ENCODE results near the gene NEURL2. TPM values are rescaled to one million over a fixed set of nuclear protein-coding genes. Genes with fewer than 3 reads are reported as not detected.

The NEURL2 gene
- total RNA-seq, 4 donors from 2014 or later, result 6.5 to 12.9 (median 9.5) TPM

DNA sequence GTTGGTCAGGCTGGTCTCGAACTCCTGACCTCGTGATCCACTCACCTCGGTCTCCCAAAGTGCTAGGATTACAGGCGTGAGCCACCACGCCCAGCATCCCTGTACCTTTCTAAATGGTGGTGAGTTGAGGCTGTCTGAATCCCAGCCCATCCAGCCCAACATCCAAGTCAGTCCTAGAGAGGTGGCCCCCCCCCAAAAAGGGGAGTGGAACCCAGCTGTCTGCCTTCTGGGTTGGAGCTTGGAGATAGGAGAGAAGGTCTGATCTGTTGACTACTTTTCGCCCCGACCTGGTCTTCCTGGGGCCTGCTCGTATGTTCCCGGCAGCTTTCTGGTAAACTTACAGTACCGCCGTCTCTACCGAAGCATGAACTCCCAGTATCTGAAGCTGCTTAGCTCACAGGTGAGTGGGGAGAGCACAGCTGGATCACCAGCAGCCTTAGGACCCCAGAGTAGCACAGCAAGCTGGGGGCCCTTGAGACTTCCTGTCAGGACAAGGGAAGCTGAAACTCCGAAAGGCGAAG is 5.7 kb upstream of the NEURL2 start:
- no peak overlapping the region for H3K4me3 ChIP-seq (ENCODE audit: low read depth, poor library complexity, severe bottlenecking)
- 90 to 95% methylated on average over 14 of the region's 14 CpGs for WGBS, 2 donors
- DNase-seq (ENCODE audit: low spot score in 2 of 2), result no peak
- intact Hi-C loops (cut with DNase I; ENCODE audit: low total_unique reads), result no loop called here
- TF ChIP-seq, protein P1, sequence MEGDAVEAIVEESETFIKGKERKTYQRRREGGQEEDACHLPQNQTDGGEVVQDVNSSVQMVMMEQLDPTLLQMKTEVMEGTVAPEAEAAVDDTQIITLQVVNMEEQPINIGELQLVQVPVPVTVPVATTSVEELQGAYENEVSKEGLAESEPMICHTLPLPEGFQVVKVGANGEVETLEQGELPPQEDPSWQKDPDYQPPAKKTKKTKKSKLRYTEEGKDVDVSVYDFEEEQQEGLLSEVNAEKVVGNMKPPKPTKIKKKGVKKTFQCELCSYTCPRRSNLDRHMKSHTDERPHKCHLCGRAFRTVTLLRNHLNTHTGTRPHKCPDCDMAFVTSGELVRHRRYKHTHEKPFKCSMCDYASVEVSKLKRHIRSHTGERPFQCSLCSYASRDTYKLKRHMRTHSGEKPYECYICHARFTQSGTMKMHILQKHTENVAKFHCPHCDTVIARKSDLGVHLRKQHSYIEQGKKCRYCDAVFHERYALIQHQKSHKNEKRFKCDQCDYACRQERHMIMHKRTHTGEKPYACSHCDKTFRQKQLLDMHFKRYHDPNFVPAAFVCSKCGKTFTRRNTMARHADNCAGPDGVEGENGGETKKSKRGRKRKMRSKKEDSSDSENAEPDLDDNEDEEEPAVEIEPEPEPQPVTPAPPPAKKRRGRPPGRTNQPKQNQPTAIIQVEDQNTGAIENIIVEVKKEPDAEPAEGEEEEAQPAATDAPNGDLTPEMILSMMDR (IDR thresholded peaks at IDR 0.05), result no peak
- no peak for TF ChIP-seq POLR2A (IDR thresholded peaks at IDR 0.05)

DNA sequence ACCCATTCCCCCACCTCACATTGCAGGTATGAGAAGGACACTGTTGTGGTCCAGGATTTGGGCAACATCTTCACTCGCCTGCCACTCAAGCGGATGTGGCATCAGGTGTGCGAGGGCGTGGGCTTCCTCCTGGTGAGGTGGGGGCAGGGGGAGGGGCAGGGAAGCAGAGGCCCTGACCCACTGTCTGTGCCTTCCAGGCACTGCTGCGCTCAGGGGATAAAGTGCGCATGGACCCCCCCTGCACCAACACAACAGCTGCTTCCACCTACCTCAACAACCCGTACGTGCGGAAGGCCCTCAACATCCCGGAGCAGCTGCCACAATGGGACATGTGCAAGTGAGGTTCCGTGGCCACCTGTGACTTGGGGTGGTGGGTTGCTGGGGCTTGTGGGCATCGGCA is 3.8 kb upstream of the NEURL2 start:
- no peak for TF ChIP-seq POLR2A (IDR thresholded peaks at IDR 0.05)
- TF ChIP-seq, protein P1 (IDR thresholded peaks at IDR 0.05), result no peak
- intact Hi-C loops (cut with DNase I; ENCODE audit: low total_unique reads), result no loop called here

DNA sequence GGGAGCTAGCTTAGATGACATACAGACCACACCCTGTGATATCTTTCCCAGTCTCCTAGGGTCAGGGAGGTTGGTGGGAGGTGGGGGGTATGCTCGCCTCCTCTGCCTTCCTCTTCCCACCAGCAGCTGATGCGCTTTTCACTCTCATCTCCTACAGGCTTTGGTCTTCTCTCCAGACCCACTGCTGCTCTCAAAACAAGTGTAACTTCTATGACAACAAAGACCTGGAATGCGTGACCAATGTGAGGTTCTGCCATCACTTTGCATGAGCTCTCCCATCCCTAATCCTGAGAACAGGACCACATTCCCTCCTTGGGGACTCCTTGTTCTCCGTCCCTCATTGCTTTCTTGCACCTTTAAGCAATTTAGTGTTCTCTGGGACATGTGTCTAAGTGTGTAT is 2.8 kb upstream of the NEURL2 start:
- intact Hi-C loops (cut with DNase I; ENCODE audit: low total_unique reads), result no loop called here
- no peak overlapping the region for H3K4me3 ChIP-seq (ENCODE audit: low read depth, poor library complexity, severe bottlenecking)
- TF ChIP-seq, protein P1 (IDR thresholded peaks at IDR 0.05), result no peak
- TF ChIP-seq POLR2A (IDR thresholded peaks at IDR 0.05), result no peak
- WGBS, 2 donors, result 88 to 90% methylated on average over 4 of the region's 4 CpGs
- DNase-seq (ENCODE audit: low spot score in 2 of 2), result no peak

More for the DNA sequence above, 3.8 kb upstream of the NEURL2 start:
- WGBS, 2 donors, result 80 to 86% methylated on average over 12 of the region's 12 CpGs
- no peak overlapping the region for H3K4me3 ChIP-seq (ENCODE audit: low read depth, poor library complexity, severe bottlenecking)
- DNase-seq (ENCODE audit: low spot score in 2 of 2), result no peak

DNA sequence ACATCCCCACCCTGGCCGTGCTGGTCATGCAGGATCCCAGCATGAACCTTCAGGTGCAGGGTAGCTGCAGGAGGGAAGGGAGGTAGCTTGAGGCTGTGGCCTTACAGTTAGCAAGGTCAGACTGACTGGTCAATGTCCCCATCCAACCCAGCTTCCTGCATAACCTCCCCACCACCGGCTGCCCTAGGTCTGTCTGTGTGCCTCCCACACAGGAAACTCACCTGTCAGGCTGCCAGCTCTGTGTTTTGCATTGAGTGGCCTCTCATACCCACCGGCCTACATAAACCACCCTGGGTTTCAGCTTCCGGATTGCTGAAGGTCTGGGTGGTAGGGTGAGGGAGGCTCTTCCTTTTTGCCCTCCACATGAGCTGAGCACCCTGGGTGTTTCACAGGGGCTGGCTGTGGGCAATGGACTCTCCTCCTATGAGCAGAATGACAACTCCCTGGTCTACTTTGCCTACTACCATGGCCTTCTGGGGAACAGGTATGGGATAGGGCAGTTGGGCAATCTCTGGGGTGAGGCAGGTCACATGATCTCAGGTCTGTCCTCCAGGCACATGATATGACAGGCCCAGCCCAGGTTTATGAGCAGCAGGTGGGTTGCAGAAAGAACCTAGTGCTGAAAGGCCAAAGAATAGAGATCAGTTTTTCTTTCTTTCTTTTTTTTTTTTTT is 2.0 kb upstream of the NEURL2 start:
- H3K4me3 ChIP-seq (ENCODE audit: low read depth, poor library complexity, severe bottlenecking), result no peak overlapping the region
- intact Hi-C loops (cut with DNase I; ENCODE audit: low total_unique reads), result no loop called here
- no peak for TF ChIP-seq POLR2A (IDR thresholded peaks at IDR 0.05)
- TF ChIP-seq, protein P1 (IDR thresholded peaks at IDR 0.05), result no peak
- whole genome bisulfite sequencing, 2 donors, result 71 to 74% methylated on average over 4 of the region's 4 CpGs
- DNase-seq (ENCODE audit: low spot score in 2 of 2), result no peak

DNA sequence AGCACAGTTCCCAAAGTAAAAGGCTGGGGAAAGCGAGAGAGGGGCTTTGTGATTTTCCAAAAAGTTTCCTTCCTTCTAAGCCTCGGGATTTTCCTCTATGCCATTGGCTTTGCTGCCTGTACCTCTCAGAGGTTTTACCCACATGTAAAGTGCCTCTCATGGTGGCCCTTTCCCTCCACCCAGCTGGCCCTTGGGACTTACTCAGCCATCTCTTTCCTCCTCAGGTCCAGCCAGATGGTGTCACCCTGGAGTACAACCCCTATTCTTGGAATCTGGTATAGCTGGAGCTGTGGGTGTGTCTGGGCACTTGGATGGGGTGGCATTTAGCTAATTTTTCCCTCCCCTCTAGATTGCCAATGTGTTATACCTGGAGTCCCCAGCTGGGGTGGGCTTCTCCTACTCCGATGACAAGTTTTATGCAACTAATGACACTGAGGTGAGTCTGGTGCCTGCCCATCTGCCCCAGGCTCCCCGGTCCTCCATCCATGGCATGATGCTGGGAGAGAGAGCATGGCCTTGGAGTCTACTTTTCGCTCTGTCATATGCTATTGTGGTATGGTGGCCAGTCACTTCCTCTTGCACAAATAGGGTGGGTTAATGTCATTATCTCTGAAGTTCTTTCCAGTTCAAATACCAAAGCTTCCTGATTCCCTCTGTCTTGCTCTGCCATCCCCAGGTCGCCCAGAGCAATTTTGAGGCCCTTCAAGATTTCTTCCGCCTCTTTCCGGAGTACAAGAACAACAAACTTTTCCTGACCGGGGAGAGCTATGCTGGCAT is 1.2 kb upstream of the NEURL2 start:
- TF ChIP-seq, protein P1 (IDR thresholded peaks at IDR 0.05), result no peak
- no peak for TF ChIP-seq POLR2A (IDR thresholded peaks at IDR 0.05)
- no peak overlapping the region for H3K4me3 ChIP-seq (ENCODE audit: low read depth, poor library complexity, severe bottlenecking)
- intact Hi-C loops (cut with DNase I; ENCODE audit: low total_unique reads), result no loop called here
- WGBS, 2 donors, result 76 to 86% methylated on average over 9 of the region's 9 CpGs
- no peak for DNase-seq (ENCODE audit: low spot score in 2 of 2)

Measured in lower leg skin (tissue), 4 donors.